H9 (cell line): ENCODE results near the gene ST6GALNAC3. TPM values are rescaled to one million over a fixed set of nuclear protein-coding genes. Genes with fewer than 3 reads are reported as not detected.

Source experiments
- DNase-seq: peaks from one replicate; pipeline ENCODE4 v3.0.0-alpha.2; 2017
- H2AFZ ChIP-seq: one replicate; pipeline ENCODE4 v1.6.1; 2013; ENCODE audit warnings: mild to moderate bottlenecking, low read length, control low read depth, moderate library complexity
- H2AK5ac ChIP-seq: 2 replicates; pipeline ENCODE4 v1.6.1; 2013; ENCODE audit warnings: low read length, control low read depth, mixed read lengths; ENCODE audit not compliant: insufficient read length
- H2BK120ac ChIP-seq: one replicate; pipeline ENCODE4 v1.6.1; 2013; ENCODE audit warnings: low read depth, mild to moderate bottlenecking, low read length, control low read depth, inconsistent platforms; ENCODE audit not compliant: poor library complexity, severe bottlenecking
- H2BK12ac ChIP-seq: 2 replicates; pipeline ENCODE4 v1.6.1; 2013; ENCODE audit warnings: low read length, control low read depth, mixed read lengths, low read depth; ENCODE audit not compliant: insufficient read length
- H2BK15ac ChIP-seq: 2 replicates; pipeline ENCODE4 v1.6.1; 2013; ENCODE audit warnings: low read depth, low read length, control low read depth
- H2BK20ac ChIP-seq: one replicate; pipeline ENCODE4 v1.6.1; 2013; ENCODE audit warnings: low read depth, mild to moderate bottlenecking, low read length, control low read depth, inconsistent platforms; ENCODE audit not compliant: poor library complexity, severe bottlenecking
- H2BK5ac ChIP-seq: 2 replicates; pipeline ENCODE4 v1.6.1; 2013; ENCODE audit warnings: low read length, control low read depth, mixed read lengths; ENCODE audit not compliant: insufficient read length
- H3K14ac ChIP-seq: 2 replicates; pipeline ENCODE4 v1.6.1; 2013; ENCODE audit warnings: low read length, control low read depth; ENCODE audit not compliant: insufficient read depth
- H3K18ac ChIP-seq: 2 replicates; pipeline ENCODE4 v1.6.1; 2013; ENCODE audit warnings: low read depth, mild to moderate bottlenecking, mixed read lengths, low read length, control low read depth; ENCODE audit not compliant: insufficient read length
- H3K23ac ChIP-seq: 2 replicates; pipeline ENCODE4 v1.6.1; 2013; ENCODE audit warnings: low read length, control low read depth, mixed read lengths, low read depth; ENCODE audit not compliant: insufficient read length
- H3K23me2 ChIP-seq: 2 replicates; pipeline ENCODE4 v1.6.1; 2013; ENCODE audit warnings: low read depth, mild to moderate bottlenecking, mixed read lengths, low read length, control low read depth; ENCODE audit not compliant: insufficient read length, poor library complexity, severe bottlenecking
- H3K27ac ChIP-seq: 2 replicates; pipeline ENCODE4 v1.5.1; 2013; ENCODE audit warnings: low read length, control low read depth, mixed read lengths, low read depth; ENCODE audit not compliant: insufficient read length
- H3K27me3 ChIP-seq: 2 replicates; pipeline ENCODE4 v1.6.1; 2013; ENCODE audit warnings: low read length, control low read depth, inconsistent platforms; ENCODE audit not compliant: insufficient read depth
- H3K4ac ChIP-seq: 2 replicates; pipeline ENCODE4 v1.6.1; 2013; ENCODE audit warnings: low read depth, mild to moderate bottlenecking, control low read depth, inconsistent platforms, low read length, moderate library complexity
- H3K4me1 ChIP-seq: 2 replicates; pipeline ENCODE4 v1.6.1; 2013; ENCODE audit warnings: low read length, control low read depth, inconsistent platforms; ENCODE audit not compliant: insufficient read depth
- H3K4me2 ChIP-seq: 2 replicates; pipeline ENCODE4 v1.6.1; 2013; ENCODE audit warnings: low read length, control low read depth, mixed read lengths; ENCODE audit not compliant: insufficient read length, insufficient read depth
- H3K56ac ChIP-seq: 2 replicates; pipeline ENCODE4 v1.6.1; 2013; ENCODE audit warnings: low read depth, mild to moderate bottlenecking, mixed read lengths, low read length, control low read depth; ENCODE audit not compliant: insufficient read length
- H3K79me1 ChIP-seq: 2 replicates; pipeline ENCODE4 v1.6.1; 2013; ENCODE audit warnings: low read depth, mild to moderate bottlenecking, moderate library complexity, low read length, control low read depth, inconsistent platforms; ENCODE audit not compliant: insufficient read depth, poor library complexity, severe bottlenecking
- H3K79me2 ChIP-seq: 2 replicates; pipeline ENCODE4 v1.6.1; 2013; ENCODE audit warnings: low read length, control low read depth, inconsistent platforms; ENCODE audit not compliant: insufficient read depth
- H3K9ac ChIP-seq: 2 replicates; pipeline ENCODE4 v1.6.1; 2013; ENCODE audit warnings: low read length, control low read depth, mixed read lengths; ENCODE audit not compliant: insufficient read length; ENCODE audit errors: extremely low read depth
- H3K9me3 ChIP-seq: one replicate; pipeline ENCODE4 v1.6.1; 2013; ENCODE audit warnings: low read depth, low read length, inconsistent platforms; ENCODE audit not compliant: control insufficient read depth
- H3T11ph ChIP-seq: one replicate; pipeline ENCODE4 v1.6.1; 2013; ENCODE audit warnings: mild to moderate bottlenecking, low read length, control low read depth, inconsistent platforms
- H4K20me1 ChIP-seq: one replicate; pipeline ENCODE4 v1.6.1; 2013; ENCODE audit not compliant: control insufficient read depth, insufficient read length, insufficient read depth
- H4K5ac ChIP-seq: 2 replicates; pipeline ENCODE4 v1.6.1; 2013; ENCODE audit warnings: low read depth, mild to moderate bottlenecking, mixed read lengths, low read length, control low read depth; ENCODE audit not compliant: insufficient read length
- H4K8ac ChIP-seq: replicated peaks from 2 replicates; pipeline ENCODE4 v1.6.1; 2013; ENCODE audit warnings: low read length, control low read depth, mixed read lengths, low read depth; ENCODE audit not compliant: insufficient read length
- H4K91ac ChIP-seq: 2 replicates; pipeline ENCODE4 v1.6.1; 2013; ENCODE audit warnings: low read depth, mild to moderate bottlenecking, moderate library complexity, mixed read lengths, low read length, control low read depth; ENCODE audit not compliant: insufficient read length
- H3K27ac Mint-ChIP-seq, 3 experiments: 2 replicates in 2 of 3; 3 replicates in 1 of 3; pipeline ENCODE4 v1.8.0; 2020 to 2021; ENCODE audit warnings: mixed read lengths in 3 of 3, mild to moderate bottlenecking in 1 of 3, moderate library complexity in 1 of 3
- H3K27me3 Mint-ChIP-seq: 2 replicates; pipeline ENCODE4 v1.8.0; 2021; ENCODE audit warnings: low read depth, mild to moderate bottlenecking, moderate library complexity, mixed read lengths
- H3K36me3 Mint-ChIP-seq, 3 experiments: 2 replicates in 2 of 3; 3 replicates in 1 of 3; pipeline ENCODE4 v1.8.0; 2020 to 2021; ENCODE audit warnings: low read depth in 3 of 3, mixed read lengths in 3 of 3; ENCODE audit not compliant: insufficient read depth in 1 of 3
- H3K4me1 Mint-ChIP-seq, 2 experiments: 2 replicates each; pipeline ENCODE4 v1.8.0; 2020; ENCODE audit warnings: mixed read lengths in 2 of 2
- H3K4me3 Mint-ChIP-seq, 2 experiments: 2 replicates in 1 of 2; 3 replicates in 1 of 2; pipeline ENCODE4 v1.8.0; 2020 to 2021; ENCODE audit warnings: mild to moderate bottlenecking in 2 of 2, mixed read lengths in 2 of 2, moderate library complexity in 1 of 2
- H3K9me3 Mint-ChIP-seq, 2 experiments: 2 replicates in 1 of 2; 3 replicates in 1 of 2; pipeline ENCODE4 v1.8.0; 2020; ENCODE audit warnings: mild to moderate bottlenecking in 2 of 2, mixed read lengths in 2 of 2, moderate library complexity in 1 of 2
- WGBS: extraction: QIAGEN DNeasy Blood & Tissue Kit; methylation state at CpG from one replicate; pipeline ENCODE4 v1.1.7; 2013; ENCODE audit warnings: missing lambda C conversion rate, low lambda C conversion rate, mixed read lengths; ENCODE audit not compliant: insufficient read length; ENCODE audit errors: extremely low coverage; 5-methylcytosine and 5-hydroxymethylcytosine counted together
- total RNA-seq: library from RNA; stranded (reverse); gene quantifications from 2 replicates; pipeline ENCODE4 v1.2.1, GENCODE V29; 2021
- TF ChIP-seq, protein P1 (sequence below): fragments of 200-600 bp; sonication (generic); conservative IDR thresholded peaks from 3 replicates; pipeline ENCODE4 v1.8.0; 2021; ENCODE audit warnings: antibody characterized with exemption, mild to moderate bottlenecking

ST6GALNAC3 gene
- total RNA-seq, 1 experiment from 2014 or later, result 11.2 TPM

- H3K27me3 ChIP-seq, result no peaks in the 10 kb centered on the region
- H3K36me3 Mint-ChIP-seq, result peaks cover 0 to 2% (median 0%) of the 10 kb centered on the region in 3 experiments; a peak in 2 of 7 replicates
- no peak overlapping the region for H3K27ac ChIP-seq
- H3K27me3 Mint-ChIP-seq, result peaks cover 1% of the 10 kb centered on the region; the same call in 1 of the 2 replicates
- TF ChIP-seq, protein P1, sequence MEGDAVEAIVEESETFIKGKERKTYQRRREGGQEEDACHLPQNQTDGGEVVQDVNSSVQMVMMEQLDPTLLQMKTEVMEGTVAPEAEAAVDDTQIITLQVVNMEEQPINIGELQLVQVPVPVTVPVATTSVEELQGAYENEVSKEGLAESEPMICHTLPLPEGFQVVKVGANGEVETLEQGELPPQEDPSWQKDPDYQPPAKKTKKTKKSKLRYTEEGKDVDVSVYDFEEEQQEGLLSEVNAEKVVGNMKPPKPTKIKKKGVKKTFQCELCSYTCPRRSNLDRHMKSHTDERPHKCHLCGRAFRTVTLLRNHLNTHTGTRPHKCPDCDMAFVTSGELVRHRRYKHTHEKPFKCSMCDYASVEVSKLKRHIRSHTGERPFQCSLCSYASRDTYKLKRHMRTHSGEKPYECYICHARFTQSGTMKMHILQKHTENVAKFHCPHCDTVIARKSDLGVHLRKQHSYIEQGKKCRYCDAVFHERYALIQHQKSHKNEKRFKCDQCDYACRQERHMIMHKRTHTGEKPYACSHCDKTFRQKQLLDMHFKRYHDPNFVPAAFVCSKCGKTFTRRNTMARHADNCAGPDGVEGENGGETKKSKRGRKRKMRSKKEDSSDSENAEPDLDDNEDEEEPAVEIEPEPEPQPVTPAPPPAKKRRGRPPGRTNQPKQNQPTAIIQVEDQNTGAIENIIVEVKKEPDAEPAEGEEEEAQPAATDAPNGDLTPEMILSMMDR, result no peak
- H2AFZ ChIP-seq, result no peak overlapping the region
- H4K20me1 ChIP-seq, result no peaks in the 10 kb centered on the region
- H4K5ac ChIP-seq, result no peak overlapping the region
- no peak overlapping the region for H3K9ac ChIP-seq
- H2BK120ac ChIP-seq, result no peak overlapping the region
- H3K4me1 ChIP-seq, result no peaks in the 10 kb centered on the region
- H3K4me1 Mint-ChIP-seq, result no peaks in the 10 kb centered on the region
- no peaks in the 10 kb centered on the region for H3K9me3 ChIP-seq
- H2BK20ac ChIP-seq, result no peak overlapping the region
- no peak overlapping the region for H3K4me2 ChIP-seq
- no peak overlapping the region for H4K91ac ChIP-seq
- H3K23ac ChIP-seq, result no peak overlapping the region
- WGBS, result no CpG with 5 or more reads among the region's 2 CpGs
- DNase-seq, result no peak
- no peak overlapping the region for H3K56ac ChIP-seq
- H3K79me2 ChIP-seq, result no peaks in the 10 kb centered on the region
- H3K23me2 ChIP-seq, result no peaks in the 10 kb centered on the region
- H3K9me3 Mint-ChIP-seq, result no peaks in the 10 kb centered on the region; a peak in 1 of 5 replicates
- H2AK5ac ChIP-seq, result no peak overlapping the region
- no peaks in the 10 kb centered on the region for H3K79me1 ChIP-seq
- no peak overlapping the region for H3K4ac ChIP-seq
- H3K27ac Mint-ChIP-seq, result no peak overlapping the region; a peak in 1 of 7 replicates
- H2BK15ac ChIP-seq, result no peak overlapping the region
- H4K8ac ChIP-seq, result no peak overlapping the region
- H3K4me3 Mint-ChIP-seq, result no peak overlapping the region
- no peak overlapping the region for H2BK12ac ChIP-seq
- no peak overlapping the region for H3K14ac ChIP-seq
- no peak overlapping the region for H3T11ph ChIP-seq
- no peak overlapping the region for H2BK5ac ChIP-seq
- H3K18ac ChIP-seq, result no peak overlapping the region
Measured at GRCh38 chr1:76388261-76388660, 313.7 kb downstream of the ST6GALNAC3 start.
